H1 (cell line): ENCODE data around the gene COL6A2. TPM values are rescaled to one million over a fixed set of nuclear protein-coding genes. Genes with fewer than 3 reads are reported as not detected.

Experiments
- CBX8 ChIP-seq: fragments of 300-800, 300-1000 bp; sonication (generic); IDR thresholded peaks from 2 replicates; pipeline ENCODE4 v1.7.1; 2016; ENCODE audit warnings: low read depth, low read length, borderline replicate concordance
- CHD2 ChIP-seq: IDR thresholded peaks from 2 replicates; pipeline ENCODE4 v1.6.1; 2012; ENCODE audit warnings: low read length, improper control_type of control experiment
- HDAC6 ChIP-seq: IDR thresholded peaks from one replicate; pipeline ENCODE4 v1.7.1; 2012; ENCODE audit warnings: low read depth, mild to moderate bottlenecking, inconsistent platforms, low read length, moderate library complexity
- POU5F1 ChIP-seq: IDR thresholded peaks from 2 replicates; pipeline ENCODE4 v1.6.1; 2011; ENCODE audit warnings: low read depth, mild to moderate bottlenecking, low read length, moderate library complexity
- RFX5 ChIP-seq: IDR thresholded peaks from 2 replicates; pipeline ENCODE4 v1.6.1; 2011; ENCODE audit warnings: low read depth, low read length, improper control_type of control experiment, borderline replicate concordance
- SP2 ChIP-seq: IDR thresholded peaks from 2 replicates; pipeline ENCODE4 v1.6.1; 2012; ENCODE audit warnings: mild to moderate bottlenecking, low read length, inconsistent platforms
- polyA plus RNA-seq, 7 experiments: library from polyadenylated mRNA; depleted of rRNA in 3 of 7; stranded (reverse) in 5 of 7; unstranded in 2 of 7; fragments of >200 nt in 5 of 7; fragments of 200-250 nt in 2 of 7; gene quantifications; 1 replicate in 5 of 7; 2 replicates in 1 of 7; 4 replicates in 1 of 7; pipeline versions ENCODE4 v1.2.1 to v1.2.3, GENCODE V29; 2011 to 2013; ENCODE audit warnings: missing spikeins in 2 of 7, mixed read lengths in 2 of 7
- total RNA-seq: library from RNA; stranded (reverse); fragmentation: NEBNext Ultra II Directional; extraction: Animal tissue kit (Norgen Biotek cat#: 25700); gene quantifications from 2 replicates; pipeline ENCODE4 v1.2.1, GENCODE V29; 2021

Gene COL6A2
- total and polyA plus RNA-seq, 2 of the 8 experiments (the other 6 are each of a cell fraction or from before 2014, with no cell fraction given): 60.1 to 62.7 TPM

DNA sequence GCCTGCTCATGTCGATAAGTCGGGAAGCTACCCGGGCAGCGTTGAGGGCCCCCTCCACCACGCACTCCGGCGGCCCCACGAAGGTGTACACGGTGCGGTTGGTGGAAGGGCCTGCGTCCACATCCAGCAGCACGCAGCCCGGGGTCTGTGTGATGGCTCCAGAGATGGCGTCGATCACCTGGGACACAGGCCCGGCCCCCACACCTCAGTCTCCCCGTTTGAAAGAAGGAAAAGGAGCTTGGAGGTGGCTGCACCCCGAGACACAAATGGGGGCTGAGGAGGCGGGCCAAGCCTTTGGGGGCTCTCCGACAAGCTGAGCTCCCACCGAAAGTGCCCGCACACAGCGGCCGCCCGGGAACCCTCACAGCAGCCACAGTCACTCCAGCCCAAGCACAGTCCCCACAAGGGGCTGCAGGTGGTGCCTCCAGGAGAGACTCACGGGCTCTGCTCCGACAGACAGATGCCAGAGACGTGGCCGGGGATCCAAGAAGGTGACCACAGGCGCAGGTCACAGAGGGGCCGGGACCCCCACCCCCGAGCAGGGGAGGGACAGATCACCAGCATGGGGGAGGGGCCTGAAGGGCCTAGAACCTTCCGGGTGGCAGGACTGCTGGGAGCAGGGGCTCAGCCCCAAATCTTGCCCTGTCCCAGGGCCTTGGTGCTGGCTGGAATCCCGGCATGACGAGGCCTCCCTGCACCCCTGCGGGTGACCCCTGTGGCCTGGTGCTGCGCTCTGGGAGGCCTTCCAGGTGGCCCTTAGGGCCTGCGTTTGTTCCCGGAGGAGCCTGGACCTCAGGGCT lies 56.4 kb downstream of the COL6A2 start (continued):
- TF ChIP-seq RFX5 (no peak), SP2 (no peak), CHD2 (no peak), POU5F1 (no peak), CBX8 (no peak), HDAC6 (no peak)
